ENCODE data around the gene PLXND1.
"Not testable (repeated sequence)": the region's sequence is repeated elsewhere in the genome, so short reads cannot be mapped to it uniquely, and the experiment has no call there.

The PLXND1 gene

DNA sequence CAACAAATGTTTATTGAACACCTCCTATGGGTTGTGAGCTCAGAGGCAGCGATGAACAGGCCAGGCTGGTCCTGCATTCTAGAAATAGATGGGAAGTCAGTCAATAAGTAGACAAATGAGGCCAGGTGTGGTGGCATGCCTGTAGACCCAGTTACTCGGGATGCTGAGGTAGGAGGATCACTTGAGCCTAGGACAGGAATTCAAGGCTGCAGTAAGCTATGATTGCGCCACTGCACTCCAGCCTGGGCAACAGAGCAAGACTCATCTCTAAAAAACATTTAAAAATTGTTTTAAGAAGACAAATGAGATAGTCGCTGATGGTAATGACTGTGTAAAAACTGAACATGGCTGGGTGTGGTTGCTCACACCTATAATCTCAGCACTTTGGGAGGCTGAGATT lies 82.4 kb downstream of the PLXND1 start:
- no peak for DNase-seq

DNA sequence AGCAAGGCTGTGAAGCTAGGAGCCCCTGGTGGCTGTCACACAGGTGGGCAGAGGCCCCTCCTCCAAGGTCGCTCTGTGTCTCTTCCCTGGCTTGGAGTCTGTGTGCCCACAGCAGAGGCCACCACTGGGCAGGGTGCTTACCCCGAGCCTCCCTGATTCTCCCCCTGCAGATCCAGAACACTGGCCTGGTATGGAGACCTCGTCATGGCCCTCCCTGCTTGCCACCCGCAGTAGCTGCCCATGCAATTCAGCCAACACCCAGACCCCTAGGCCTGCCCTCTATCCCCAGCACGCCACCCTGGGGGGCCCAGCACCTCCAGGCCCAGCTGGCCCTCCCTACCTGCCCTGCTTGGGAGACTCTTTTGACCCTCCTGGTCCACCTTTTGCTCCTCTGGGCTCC lies 83.5 kb downstream of the PLXND1 start:
- DNase-seq, result no peak

DNA sequence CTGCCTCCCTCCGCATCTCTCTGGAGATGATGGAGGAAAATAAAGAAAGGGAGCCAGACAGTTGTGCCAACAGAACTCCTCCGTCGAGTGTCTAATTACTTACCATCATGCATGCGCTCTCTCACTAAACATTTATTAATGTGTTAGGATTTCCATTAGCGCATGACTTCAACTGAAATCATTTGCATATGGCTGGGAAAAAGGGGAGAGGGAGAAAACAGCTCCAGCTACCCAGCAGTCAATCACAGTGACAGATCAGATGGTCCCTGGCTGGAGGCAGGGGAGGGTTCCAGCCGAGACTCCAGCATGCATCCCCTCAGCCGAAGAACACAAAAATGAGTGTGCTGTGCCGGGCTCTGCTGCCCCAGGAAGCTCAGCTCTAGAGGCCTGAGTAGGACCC lies 84.9 kb downstream of the PLXND1 start:
- no peak for DNase-seq

DNA sequence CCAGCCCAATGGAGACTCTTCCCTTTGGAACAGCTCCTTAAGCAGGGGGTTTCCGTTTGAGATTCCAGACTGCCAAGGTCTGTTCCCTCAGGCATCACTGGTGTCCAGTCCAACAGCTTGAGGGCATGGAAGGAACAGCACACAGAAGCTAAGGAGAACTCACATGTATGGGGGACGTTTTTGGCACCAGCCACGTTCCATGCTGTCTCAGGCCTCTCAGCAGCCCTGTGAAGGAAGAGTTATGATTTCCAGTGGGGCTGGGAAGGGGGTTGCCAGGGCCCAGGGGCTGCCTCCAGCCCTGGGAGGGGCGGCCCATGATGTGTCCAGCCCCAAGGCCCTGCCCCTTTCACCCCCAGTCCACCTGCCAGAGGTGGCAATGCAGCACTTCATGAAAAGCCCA lies 85.5 kb downstream of the PLXND1 start:
- no peak for DNase-seq

DNA sequence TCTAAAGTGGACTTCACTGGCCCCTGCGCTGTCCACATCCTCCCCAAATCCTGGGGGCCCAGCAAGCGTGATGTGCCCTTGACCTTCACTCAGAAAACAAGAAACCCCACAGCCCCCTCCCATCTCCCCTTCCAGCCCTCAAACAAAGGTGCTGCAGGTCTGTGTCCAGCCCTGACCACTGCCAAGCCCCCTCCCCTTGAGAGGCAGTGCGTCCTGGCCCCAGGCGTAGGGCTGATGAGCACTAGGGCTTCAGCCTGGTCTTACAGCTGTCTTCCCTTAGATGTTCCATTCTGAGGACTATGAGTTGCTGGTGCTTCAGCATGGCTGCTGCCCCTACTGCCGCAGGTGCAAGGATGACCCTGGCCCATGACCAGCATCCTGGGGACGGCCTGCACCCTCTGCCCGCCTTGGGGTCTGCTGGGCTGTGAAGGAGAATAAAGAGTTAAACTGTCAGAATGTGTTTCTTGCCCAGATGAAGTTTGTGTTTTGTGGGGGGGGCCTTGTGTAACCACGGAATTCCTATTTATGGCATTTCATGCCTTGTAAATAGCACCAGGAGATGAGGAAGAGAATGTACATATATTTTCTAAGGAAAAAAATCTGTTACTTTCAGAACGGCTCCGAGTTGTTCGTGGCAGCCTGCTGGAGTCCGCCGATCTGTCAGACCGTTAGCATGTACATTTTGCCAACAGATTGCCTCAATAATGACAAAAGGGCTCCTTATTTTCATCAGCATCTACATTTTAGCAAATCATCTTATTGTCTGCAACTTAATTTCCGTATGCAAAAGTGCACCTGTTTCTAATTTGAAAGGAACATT lies 86.4 kb downstream of the PLXND1 start:
- DNase-seq, result no peak

DNA sequence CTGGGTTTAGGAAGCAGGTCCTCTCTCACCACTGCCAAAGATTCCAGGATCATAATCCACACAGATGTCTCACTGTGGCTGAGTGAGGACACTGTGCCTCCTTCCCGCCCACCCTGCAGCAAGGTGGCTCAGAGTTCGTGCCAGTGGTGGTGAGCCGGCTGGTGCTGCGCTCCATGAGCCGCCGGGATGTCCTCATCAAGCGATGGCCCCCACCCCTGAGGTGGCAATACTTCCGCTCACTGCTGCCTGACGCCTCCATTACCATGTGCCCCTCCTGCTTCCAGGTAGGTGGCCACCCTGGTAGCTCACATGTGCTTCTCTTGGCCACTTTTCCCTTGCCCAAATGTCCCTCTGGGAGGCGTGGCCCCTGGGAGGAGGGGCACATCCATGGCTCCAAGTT lies 87.0 kb downstream of the PLXND1 start:
- no peak for DNase-seq

DNA sequence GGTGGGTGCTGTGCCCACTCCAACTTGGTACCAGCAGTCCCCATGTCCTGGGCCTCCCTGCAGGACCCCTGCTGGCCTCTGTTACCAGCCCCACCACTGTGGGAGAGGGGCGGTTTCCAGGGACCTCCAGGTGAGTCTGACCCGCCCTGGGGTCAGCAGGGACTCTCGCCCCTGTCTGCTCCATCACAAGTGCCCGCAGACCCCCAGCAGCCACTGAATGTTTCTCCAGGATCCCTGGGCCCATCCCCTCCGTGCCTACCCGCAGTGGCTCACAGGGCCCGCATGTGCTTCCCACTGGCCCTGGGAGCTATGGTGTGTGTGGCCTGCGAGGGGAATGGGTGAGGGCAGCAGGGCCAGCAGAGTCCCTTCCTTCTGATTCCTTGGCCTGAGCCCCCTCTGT lies 87.9 kb downstream of the PLXND1 start:
- DNase-seq, result no peak

DNA sequence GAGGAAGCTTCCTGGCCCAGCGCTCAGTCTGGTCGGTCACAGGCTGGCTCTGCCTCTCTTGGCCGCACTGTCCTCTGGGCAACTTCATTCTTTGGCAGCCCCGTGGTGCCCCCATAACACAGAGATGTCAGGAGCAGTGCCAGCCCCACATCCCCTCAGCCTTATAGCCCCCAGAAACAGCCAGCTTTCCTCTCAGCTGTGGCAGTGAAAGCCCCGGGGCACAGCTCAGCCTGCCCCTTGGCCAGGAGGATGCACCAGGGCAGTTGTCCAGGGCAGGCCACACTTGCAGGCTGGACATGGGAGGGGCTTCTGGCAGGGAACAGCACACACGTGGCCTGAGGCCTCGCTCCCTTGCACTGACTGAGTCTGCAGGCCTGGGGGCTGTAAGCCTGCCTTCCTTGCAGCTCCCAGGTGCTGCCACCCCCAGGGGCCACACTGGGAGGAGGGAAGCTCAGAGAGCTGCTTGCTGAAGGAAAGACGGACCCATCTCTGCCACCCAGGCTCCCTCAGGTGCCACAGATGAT lies 88.4 kb downstream of the PLXND1 start:
- DNase-seq, result no peak

DNA sequence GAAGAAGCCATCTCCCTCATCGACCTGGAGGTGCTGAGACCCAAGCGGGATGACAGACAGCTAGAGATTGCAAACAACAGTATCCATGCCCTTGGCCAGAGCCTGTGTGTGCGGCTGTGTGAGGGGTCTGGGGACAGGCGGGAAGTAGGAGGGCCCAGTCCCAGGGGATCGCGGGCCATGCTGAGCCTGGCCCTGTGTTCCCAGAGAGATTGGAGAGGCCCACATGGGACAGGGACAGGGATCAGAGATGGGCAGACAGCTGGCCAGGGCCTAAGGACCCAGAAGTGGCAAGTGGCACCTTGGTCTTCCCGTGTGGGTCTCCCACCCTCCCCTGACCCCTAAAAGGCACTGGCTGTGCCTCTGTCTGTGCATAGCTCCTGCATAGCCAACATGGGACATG lies 89.0 kb downstream of the PLXND1 start:
- no peak for DNase-seq

DNA sequence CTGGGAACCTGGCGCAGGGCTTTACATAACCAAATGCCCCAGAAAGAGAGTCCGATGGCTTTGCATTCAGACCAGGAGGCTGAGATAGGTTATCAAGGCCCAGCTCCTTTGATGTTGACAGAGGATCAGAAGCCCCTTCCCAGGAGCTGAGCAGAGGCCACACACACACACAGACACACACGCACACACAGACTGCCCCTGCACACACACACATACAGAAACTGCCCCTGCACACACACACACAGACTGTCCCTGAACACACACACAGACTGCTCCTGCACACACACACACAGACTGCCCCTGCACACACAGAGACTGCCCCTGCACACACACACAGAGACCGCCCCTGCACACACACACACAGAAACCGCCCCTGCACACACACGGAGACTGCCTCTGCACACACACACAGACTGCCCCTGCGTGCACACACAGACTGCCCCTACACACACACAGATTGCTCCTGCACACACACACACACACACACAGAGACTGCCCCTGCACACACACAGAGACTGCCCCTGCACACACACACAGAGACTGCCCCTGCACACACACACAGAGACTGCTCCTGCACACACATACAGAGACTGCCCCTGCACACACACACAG lies 90.5 kb downstream of the PLXND1 start:
- DNase-seq, result not testable (repeated sequence)

DNA sequence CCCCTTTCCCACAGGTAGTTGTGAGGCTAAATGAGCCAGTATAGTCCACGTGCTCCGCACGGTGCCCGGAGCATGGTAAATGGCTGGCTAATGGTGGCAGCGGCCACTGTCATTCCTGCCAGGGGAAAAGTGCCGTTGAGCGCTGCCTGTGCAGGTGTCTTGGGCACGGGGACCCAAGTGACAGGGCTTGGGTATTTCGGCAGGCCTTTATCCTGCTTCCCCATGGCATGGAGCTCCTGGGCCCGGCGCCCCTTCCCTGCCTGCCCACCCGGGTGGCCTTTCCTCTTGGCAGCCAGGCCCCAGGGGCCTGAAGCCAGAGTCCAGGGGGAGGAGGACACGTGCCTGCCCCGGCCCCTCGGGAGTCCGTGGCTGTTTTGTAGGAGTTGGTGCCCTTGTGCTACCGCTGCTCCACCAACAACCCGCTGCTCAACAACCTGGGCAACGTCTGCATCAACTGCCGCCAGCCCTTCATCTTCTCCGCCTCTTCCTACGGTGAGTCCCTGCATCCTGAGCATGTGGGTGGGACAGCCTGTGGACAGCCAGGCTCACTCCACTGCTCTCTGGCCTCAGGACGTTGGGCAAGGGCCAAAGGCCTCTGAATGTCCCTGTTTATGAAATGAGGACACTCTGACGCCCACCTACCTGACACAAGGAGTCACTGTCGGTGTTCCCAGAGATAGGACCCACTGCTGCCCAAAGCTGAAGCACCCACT lies 91.2 kb downstream of the PLXND1 start:
- not testable (repeated sequence) for DNase-seq

DNA sequence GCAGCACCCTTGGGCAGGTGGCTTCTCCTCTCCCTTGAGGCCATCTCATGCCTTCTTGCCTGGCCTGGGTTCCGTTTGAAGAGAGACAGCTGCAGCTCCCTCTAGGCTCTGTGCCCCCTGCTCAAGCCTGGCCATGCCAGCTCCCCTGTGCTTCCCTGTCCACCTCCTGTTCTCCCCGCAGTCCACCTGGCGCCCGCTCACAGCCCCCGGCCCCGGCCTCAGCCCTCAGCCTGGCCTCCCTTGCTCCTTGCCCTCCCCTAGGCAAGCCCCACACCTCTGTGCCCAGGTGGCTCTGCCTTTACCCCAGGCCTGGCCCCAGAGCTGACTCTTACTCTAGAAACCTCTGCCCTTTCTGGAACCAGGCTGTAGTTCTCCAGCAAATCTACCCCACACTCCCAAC lies 91.9 kb downstream of the PLXND1 start:
- DNase-seq, result no peak

DNA sequence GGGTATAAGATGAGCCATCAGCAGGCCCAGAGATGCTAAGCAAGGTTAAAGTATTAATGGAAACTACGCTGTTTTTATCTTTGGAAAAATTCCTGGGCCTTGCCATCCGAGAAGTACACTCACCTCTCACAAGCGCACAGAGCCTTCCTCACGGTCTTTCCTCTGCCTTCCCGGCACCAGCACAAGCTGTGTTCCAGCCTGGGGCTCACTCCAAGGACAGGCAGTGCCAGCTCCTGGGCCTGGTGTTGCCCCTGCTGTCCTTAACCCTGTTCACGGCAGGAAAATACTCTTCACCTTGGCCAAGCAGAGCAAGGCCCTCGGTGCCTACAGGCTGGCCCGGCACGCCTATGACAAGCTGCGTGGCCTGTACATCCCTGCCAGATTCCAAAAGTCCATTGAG lies 92.4 kb downstream of the PLXND1 start:
- no peak for DNase-seq

DNA sequence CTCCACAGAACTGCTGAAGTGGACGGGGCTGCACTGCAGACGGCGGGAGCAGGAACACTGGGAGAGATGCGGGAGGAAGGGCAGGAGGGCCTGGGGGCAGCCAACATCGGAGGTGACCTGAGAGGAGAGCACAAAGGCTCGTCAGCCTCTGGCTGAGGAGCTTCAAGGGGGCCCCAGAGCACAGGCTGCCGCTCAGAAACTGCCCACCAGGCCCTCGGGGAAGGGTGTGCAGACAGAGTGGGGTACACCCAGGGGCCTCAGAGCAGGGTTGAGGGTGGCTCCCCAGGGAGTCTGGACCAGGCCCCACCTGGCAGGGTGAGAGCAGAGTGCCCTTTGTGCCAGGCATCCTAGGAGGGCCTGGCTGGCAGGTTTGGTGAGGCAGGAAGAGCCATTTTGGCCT lies 92.8 kb downstream of the PLXND1 start:
- no peak for DNase-seq

DNA sequence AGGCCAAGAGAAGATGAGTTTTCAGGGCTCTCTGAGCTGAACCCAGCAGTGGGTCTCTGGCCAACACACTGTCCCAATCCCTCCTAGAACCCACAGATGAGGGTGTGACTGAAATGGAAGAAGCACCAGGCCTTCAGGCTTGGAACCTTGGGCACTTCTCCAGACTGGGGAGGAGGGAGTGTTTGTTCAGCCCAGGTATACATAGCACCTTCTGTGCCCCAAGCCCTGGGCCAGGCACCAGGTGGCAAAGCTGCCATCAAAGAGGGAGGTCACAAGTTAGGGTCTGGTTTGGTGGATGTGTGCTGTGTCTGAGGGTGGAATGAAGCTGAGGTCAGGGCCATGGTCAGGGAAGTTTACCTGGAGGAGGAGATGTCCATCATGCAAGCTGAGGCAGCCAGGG lies 93.9 kb downstream of the PLXND1 start:
- no peak for DNase-seq

DNA sequence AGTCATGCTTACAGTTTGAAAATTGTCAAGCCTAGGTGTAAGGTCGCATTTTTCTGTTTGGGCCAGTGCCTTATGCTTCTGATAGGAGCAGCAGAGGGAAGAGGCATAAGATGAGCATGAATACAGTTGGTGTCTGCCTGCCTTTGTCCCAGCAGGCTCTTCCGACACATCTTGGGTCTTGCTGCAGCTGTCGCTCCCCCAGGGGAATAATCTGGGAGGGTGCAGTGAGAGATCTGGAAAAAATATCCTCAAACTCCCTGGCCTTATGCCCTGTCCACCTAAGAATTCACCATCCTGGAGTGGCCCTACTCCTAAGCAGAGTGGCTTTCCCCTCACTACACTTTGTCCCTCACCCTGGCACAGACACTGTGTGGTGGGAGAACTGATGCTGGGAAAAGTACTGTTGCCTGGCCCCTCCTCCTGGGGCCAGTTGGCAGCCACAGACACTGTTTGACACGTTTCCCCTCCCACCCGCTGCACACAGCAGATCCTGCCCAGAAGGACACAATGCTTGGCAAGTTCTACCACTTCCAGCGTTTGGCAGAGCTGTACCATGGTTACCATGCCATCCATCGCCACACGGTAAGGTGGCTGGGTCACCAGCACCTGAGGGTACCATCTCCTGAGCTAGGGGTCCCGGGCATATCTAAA lies 99.2 kb downstream of the PLXND1 start:
- DNase-seq, result no peak

DNA sequence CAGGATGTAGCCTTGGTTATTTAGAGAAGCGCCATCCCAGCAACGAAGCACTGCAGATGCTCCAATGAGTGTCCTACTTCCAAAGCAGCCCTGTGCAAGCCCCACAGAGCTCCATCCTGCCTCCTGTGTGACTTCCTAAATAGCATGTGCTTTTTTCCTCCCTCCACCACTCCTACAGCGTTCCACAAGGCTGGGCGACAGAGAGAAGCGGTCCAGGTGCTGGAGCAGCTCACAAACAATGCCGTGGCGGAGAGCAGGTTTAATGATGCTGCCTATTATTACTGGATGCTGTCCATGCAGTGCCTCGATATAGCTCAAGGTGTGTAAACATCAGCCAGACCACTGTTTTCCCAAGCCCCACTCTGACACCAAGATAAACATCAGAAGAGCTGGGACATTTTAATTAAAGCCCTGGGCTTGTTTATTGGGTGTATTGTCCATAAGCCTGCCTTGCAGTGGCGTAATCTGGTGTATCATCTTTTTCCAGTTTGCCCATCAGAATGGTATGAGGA lies 100.2 kb downstream of the PLXND1 start:
- no peak for DNase-seq

DNA sequence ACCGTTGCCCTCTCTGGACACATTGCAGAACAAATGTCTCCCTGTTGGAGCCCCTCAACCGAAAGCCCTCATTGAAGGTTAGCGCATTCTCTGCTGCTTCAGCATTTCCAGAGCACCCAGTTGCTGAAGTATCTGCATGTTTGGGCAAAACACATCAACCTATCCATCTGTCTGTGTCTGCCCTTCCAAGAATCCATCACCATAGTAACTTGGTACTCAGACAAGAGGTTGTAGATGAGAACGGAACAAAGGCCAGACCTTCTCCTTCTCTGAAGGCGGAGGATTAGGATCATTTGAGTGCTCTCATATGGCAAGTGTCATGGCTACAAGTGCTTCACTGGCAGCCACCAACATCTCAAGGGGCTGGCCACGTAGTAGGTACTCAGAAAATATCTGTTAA lies 101.1 kb downstream of the PLXND1 start:
- no peak for DNase-seq
